Measurements from ENCODE around the gene CDK8. TPM values are rescaled to one million over a fixed set of nuclear protein-coding genes. Genes with fewer than 3 reads are reported as not detected.
A peak's percentile ranks its signal among the peaks of the same experiment; 100 is the strongest.

The CDK8 gene
- total RNA-seq, result 10 to 100 TPM; 12.5 to 14.4 TPM
- long read RNA-seq, donor 1, partial matches to known transcripts, result 0 of 4 reads
- long read RNA-seq, donor 1, other reads (novel, unspliced or antisense), result 1 of 4 reads
- long read RNA-seq, donor 2, partial matches to known transcripts, result 1 of 4 reads
- long read RNA-seq, donor 2, other reads (novel, unspliced or antisense), result 0 of 4 reads

DNA sequence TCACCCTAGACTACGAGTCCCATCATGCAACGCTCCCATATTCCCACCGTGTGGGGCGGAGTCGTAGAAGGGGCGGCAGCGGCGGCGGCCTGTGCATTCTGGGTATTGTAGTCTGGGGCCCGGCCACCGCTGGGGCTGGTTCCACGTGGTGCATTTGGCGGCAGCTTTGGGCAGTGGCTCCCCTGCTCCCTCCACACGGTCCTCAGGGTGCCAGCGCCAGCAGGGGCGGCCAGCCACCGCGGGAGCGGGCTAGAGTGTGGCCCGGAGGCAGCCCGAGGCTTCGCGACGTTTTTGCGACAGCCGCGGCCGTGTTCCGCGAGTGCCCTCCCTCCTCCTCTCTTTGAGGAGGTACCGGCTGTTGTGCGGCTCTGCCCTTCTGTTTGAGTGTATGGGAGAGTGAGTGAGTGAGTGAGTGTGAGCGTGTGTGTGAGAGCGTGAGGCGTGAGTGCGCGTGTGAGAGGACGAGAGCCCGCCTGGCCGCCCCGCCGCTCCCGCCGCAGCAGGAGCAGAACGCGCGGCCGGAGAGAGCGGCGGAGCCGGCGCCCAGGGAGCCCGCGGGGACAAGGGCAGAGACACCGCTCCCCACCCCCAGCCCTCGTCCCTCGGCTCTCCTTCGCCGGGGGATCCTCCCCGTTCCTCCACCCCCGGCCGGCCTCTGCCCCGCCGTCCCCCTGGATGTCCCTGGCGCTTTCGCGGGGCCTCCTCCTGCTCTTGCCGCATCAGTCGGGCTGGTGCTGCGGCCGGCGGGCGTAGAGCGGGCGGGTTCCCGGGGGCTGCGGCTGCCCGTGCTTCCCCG, at the start of gene CDK8:
CDK8 (plus strand) TSS at position 343 of the 796 bp plus-strand sequence. CDS start 513 bp downstream, outside the sequence.
- peak; percentile 97 for DNase-seq (ENCODE audit: low spot score)
- intact Hi-C loops (cut with DNase I), result no loop called here

GRCh38 chr13:26208287-26208686, 45.6 kb upstream of the CDK8 start:
- intact Hi-C loops (cut with DNase I), result no loop called here
- DNase-seq (ENCODE audit: low spot score), result no peak

DNA sequence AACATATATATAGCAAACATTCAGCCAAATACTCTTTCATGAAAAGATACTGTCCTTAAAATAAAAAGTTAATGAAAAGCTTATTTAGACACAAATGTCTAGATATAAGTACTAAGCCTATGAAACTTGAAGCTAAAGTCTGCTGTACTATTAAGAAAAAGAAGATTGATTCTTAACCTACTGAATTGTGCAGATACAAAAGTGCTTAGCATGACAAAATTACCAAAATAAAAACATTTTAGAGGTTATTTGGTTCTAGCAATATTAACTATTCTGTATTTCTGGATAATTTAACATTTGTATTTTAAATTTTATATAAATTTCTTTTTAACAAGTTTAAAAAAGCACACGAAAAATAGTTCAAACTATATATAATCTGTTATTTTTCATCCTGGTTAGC, 40.6 kb upstream of the CDK8 start:
- intact Hi-C loops (cut with DNase I), result no loop called here
- DNase-seq (ENCODE audit: low spot score), result no peak

DNA sequence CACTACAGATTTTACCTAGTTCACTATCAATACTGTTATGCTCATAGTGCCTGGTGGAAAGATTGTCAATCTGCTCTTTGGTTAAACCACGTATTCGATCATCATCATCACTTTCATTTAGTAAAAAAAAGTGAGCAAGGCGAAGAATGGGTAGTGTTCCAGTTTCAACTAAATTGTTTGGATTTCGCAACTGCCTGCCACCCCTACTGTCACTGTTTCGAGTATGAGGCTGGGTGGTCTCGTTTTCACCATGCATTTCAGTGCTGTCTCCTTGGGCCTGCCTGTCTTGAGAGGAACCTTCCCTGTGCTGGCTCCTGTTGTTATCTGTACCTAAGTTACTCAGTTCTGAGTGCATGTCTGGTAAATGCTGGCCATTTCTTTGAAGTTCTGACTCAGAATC, 39.9 kb upstream of the CDK8 start:
- intact Hi-C loops (cut with DNase I), result no loop called here
- DNase-seq (ENCODE audit: low spot score), result no peak

- intact Hi-C loops (cut with DNase I), result no loop called here
- DNase-seq (ENCODE audit: low spot score), result no peak
Measured at GRCh38 chr13:26216042-26216441, 37.9 kb upstream of the CDK8 start.

GRCh38 chr13:26219726-26220125, 34.2 kb upstream of the CDK8 start:
- intact Hi-C loops (cut with DNase I), result no loop called here

GRCh38 chr13:26220575-26220974, 33.4 kb upstream of the CDK8 start:
- DNase-seq (ENCODE audit: low spot score), result no peak
- intact Hi-C loops (cut with DNase I), result no loop called here

More at GRCh38 chr13:26219726-26220125, 34.2 kb upstream of the CDK8 start:
- no peak for DNase-seq (ENCODE audit: low spot score)

DNA sequence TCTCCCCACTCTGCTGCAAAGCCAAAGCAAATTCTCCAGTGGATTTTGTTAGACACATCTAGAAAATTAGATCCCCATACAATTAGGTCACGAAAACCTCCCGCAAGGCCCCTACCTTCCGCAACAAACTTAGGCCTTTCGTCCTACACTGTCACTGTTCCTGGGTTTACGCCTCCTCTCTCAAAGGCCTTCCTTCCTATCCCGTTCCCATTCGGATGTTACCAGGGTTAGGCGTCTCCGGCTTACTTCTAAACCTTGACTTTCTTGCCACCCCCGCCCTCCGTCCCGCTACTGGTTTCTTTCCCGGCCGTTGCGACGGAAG, 32.6 kb upstream of the CDK8 start:
- no peak for DNase-seq (ENCODE audit: low spot score)
- intact Hi-C loops (cut with DNase I), result no loop called here

- DNase-seq (ENCODE audit: low spot score), result peak; percentile 97
- intact Hi-C loops (cut with DNase I), result no loop called here
Measured at GRCh38 chr13:26221721-26222519, 32.0 kb upstream of the CDK8 start, which contains the start of gene RNF6. Gene RNF6, minus strand, starts transcription at chr13:26222314. Its CDS starts 2,665 bp downstream, at chr13:26219649.

DNA sequence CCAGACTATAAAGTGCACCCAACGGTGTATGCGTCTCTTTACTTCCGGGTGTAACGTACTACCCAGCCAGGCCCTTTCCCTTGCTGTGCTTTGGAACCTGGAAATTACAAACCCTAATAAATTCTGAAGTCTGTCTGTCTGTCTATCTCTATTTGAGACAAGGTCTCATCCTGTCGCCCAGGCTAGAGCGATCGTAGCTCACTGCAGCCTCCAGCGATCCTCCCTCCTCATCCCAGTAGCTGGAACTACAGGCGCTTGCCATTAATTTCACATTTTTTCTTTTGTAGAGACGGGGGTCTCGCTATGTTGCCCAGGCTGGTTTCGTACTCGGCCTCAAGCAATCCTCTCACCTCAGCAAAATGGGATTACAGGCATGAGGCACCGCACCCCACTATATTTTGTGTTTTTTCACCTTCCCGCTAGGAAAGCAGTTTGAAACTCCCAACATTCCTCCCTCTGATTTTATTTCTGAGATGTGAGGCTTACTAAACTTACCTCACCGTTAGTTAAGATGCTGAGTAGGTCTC, 31.3 kb upstream of the CDK8 start:
- intact Hi-C loops (cut with DNase I), result no loop called here
- DNase-seq (ENCODE audit: low spot score), result no peak

- DNase-seq (ENCODE audit: low spot score), result no peak
- intact Hi-C loops (cut with DNase I), result no loop called here
Measured at GRCh38 chr13:26225896-26226617, 27.9 kb upstream of the CDK8 start.

DNA sequence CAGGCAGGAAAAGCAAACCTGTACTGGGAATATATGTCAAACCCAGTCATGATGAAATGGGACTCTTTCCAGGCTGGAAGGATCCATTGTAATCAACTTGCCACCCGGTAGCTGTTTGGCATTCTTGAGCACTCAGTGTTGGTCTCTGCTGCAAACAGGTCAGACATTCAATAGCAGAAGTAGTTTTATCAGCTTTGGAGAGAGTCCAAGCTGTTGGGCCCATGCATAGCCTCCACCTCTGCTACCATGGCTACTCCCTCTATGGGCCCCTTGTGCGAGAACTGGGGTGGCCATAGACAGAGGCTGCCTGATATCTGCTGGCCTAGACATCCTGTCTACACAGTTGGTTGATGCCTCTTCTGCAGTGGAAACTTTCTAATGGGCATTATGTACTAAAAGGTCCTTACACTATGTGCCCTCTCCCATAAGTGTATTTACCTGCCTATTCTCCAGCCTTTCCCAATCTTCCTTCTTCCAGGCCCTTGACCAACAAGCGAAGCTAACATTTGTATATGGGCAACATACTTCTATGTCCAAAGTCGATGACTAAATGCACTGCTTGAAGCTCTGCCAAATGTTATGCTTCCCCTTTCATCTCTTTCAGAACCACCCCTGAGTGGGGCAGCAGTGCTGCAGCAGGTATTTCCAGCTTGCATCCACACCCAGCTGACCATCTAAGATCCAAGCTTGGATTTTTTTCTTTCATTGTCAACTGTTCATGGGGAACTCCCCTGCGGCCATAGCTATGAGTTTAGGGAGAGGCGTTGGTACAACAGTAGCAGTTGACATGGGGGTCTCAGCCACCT, 26.6 kb upstream of the CDK8 start:
- no peak for DNase-seq (ENCODE audit: low spot score)
- intact Hi-C loops (cut with DNase I), result no loop called here

DNA sequence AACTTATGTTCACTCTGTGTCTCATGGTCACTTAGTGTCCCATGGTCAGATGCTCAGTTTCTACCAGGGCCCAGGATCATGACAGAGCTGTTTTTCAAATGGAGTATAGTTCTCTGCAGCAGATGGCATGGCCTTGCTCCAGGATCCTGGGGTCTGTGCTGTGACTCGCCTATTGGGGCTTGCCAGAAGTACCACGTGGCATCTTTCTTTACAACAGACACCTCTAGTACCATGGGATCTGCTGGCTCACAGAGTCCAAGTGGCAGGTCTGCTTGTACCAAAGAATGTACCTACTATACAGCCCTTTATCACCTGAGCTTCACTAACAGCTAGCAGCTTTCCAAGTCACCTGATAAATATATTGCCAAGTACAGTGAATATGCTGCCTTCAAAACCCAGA, 25.8 kb upstream of the CDK8 start:
- intact Hi-C loops (cut with DNase I), result no loop called here
- DNase-seq (ENCODE audit: low spot score), result no peak

GRCh38 chr13:26229080-26229615, 24.8 kb upstream of the CDK8 start:
- intact Hi-C loops (cut with DNase I), result no loop called here

DNA sequence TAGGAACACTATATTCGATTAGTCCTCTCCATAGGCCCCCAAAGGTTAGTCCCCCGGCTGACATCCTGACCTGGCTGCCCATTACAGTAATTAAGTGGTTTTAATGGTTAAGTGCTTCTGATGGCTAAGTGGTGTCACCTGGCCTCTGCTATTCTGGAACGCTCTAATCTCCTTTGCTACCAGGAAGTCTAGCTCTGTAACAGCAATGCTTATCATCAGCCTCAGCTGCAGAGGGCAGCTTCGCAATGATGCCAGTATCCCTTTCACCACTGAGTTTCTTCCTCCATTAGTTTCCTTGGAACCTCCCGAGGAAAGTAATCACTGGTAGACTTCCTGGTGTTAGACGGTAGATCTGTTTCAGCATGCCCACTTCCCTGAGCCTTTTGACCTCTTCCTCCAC, 23.2 kb upstream of the CDK8 start:
- intact Hi-C loops (cut with DNase I), result no loop called here
- DNase-seq (ENCODE audit: low spot score), result no peak

More at GRCh38 chr13:26229080-26229615, 24.8 kb upstream of the CDK8 start:
- no peak for DNase-seq (ENCODE audit: low spot score)

GRCh38 chr13:26236296-26236695, 17.6 kb upstream of the CDK8 start:
- DNase-seq (ENCODE audit: low spot score), result no peak
- intact Hi-C loops (cut with DNase I), result no loop called here

DNA sequence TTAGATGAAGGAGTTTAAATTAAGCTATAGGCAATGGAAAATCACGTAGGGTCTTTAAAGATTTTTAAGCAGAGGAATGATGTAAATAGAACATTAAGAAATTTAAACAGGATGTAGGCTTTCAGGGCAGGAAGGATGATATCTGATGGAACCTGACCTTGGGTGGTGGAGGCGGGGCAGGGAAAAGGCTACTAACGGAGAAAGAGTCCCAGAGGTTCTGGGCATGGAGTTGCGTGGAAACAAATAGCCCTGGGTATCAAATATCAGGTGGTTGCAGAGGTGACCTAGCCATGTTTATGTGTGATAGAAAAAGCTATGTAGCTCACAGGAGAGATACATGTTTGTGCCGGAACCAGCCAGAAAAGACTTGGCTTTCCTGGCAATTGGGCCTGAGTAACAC, 7.8 kb upstream of the CDK8 start:
- intact Hi-C loops (cut with DNase I), result no loop called here

DNA sequence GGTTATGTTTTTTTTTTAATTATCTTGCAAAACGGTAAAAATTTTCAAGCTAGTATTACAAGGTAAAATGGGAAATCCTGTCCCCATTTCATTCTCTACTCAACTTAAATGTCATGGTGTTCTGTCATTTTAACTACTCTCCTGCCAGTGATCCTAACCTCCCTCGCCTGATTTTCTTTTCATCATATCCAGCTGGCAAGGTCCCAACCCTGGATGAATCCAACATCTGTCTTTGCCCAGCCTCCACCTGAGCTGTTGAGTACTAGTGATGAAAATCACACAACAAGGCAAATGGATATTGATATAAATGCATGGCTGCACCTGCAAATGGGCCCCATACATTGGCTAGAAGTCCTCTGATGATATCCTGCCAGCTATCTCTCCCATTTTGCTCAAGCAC, 6.9 kb upstream of the CDK8 start:
- no peak for DNase-seq (ENCODE audit: low spot score)
- intact Hi-C loops (cut with DNase I), result no loop called here

More for the DNA sequence above, 7.8 kb upstream of the CDK8 start:
- no peak for DNase-seq (ENCODE audit: low spot score)

Data from posterior vena cava (tissue), 2 donors.